Lower lobe of right lung (tissue), 2 donors: ENCODE measurements around the gene FBXW7. TPM values are rescaled to one million over a fixed set of nuclear protein-coding genes. Genes with fewer than 3 reads are reported as not detected.

ENCODE experiments used
- ATAC-seq, 2 donors: fragments of 200-7000 bp; cut with Tn5 transposase; one replicate each; pipeline ENCODE4 v1.9.1; 2020 to 2022; ENCODE audit warnings: mild to moderate bottlenecking in 2 of 2, moderate library complexity in 2 of 2
- DNase-seq: peaks from one replicate; pipeline ENCODE4 v3.0.0-alpha.2; 2020
- H3K27ac ChIP-seq: fragments of 200-600 bp; one replicate; pipeline ENCODE4 v1.8.0; 2022
- H3K27me3 ChIP-seq: fragments of 200-600 bp; one replicate; pipeline ENCODE4 v1.8.0; 2022; ENCODE audit warnings: low read depth
- H3K36me3 ChIP-seq: fragments of 200-600 bp; one replicate; pipeline ENCODE4 v1.8.0; 2022; ENCODE audit warnings: mild to moderate bottlenecking
- H3K4me1 ChIP-seq: fragments of 200-600 bp; one replicate; pipeline ENCODE4 v1.8.0; 2022
- H3K4me3 ChIP-seq: fragments of 200-600 bp; one replicate; pipeline ENCODE4 v1.8.0; 2022; ENCODE audit warnings: mild to moderate bottlenecking
- H3K9me3 ChIP-seq: fragments of 200-600 bp; one replicate; pipeline ENCODE4 v1.8.0; 2022
- intact Hi-C: fragments of 100-400 bp; cut with DNase I; formaldehyde crosslinking; loops from one replicate; pipeline ENCODE4 v1.11.0; 2022
- total RNA-seq: library from RNA; stranded (reverse); fragmentation: NEBNext Ultra II Directional; extraction: Animal tissue kit (Norgen Biotek cat#: 25700); gene quantifications from one replicate; pipeline ENCODE4 v1.2.1, GENCODE V29; 2021
- TF ChIP-seq, protein P1 (sequence below): fragments of 200-600 bp; IDR thresholded peaks from one replicate; pipeline ENCODE4 v1.8.0; 2022; ENCODE audit warnings: antibody characterized with exemption, mild to moderate bottlenecking
- donor health status: DM: no; HTN: yes; CAD: no; lungs with severe emphysema.

Gene FBXW7
- total RNA-seq, 1 donor from 2014 or later, result 39.6 TPM

DNA sequence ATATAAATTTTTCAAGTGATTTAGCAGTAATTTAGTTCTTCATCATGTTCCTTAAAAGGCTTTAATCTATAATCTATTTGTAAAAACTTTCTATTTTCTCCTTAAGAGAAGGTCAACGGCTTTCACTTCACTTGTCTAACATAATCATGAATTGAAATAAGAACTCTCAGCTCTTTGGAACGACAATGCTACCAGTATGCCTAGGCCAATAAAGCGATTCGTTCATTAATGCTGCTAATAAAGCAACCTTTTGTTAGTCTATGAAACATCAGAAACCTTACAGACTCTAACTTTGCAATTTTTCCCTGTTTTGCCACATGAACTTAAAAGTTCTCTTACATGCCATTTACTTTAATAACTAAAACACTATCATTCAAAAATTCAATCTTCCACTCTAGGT lies 47.6 kb downstream of the FBXW7 start:
- TF ChIP-seq, protein P1, sequence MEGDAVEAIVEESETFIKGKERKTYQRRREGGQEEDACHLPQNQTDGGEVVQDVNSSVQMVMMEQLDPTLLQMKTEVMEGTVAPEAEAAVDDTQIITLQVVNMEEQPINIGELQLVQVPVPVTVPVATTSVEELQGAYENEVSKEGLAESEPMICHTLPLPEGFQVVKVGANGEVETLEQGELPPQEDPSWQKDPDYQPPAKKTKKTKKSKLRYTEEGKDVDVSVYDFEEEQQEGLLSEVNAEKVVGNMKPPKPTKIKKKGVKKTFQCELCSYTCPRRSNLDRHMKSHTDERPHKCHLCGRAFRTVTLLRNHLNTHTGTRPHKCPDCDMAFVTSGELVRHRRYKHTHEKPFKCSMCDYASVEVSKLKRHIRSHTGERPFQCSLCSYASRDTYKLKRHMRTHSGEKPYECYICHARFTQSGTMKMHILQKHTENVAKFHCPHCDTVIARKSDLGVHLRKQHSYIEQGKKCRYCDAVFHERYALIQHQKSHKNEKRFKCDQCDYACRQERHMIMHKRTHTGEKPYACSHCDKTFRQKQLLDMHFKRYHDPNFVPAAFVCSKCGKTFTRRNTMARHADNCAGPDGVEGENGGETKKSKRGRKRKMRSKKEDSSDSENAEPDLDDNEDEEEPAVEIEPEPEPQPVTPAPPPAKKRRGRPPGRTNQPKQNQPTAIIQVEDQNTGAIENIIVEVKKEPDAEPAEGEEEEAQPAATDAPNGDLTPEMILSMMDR, result no peak
- DNase-seq (no peak), ATAC-seq (no peak)
- Histone ChIP-seq H3K4me3 (no peak overlapping the region), H3K9me3 (no peaks in the 10 kb centered on the region), H3K27ac (no peak overlapping the region), H3K27me3 (no peaks in the 10 kb centered on the region), H3K4me1 (peaks cover 14% of the 10 kb centered on the region), H3K36me3 (no peaks in the 10 kb centered on the region)
- intact Hi-C loops, result no loop called here

DNA sequence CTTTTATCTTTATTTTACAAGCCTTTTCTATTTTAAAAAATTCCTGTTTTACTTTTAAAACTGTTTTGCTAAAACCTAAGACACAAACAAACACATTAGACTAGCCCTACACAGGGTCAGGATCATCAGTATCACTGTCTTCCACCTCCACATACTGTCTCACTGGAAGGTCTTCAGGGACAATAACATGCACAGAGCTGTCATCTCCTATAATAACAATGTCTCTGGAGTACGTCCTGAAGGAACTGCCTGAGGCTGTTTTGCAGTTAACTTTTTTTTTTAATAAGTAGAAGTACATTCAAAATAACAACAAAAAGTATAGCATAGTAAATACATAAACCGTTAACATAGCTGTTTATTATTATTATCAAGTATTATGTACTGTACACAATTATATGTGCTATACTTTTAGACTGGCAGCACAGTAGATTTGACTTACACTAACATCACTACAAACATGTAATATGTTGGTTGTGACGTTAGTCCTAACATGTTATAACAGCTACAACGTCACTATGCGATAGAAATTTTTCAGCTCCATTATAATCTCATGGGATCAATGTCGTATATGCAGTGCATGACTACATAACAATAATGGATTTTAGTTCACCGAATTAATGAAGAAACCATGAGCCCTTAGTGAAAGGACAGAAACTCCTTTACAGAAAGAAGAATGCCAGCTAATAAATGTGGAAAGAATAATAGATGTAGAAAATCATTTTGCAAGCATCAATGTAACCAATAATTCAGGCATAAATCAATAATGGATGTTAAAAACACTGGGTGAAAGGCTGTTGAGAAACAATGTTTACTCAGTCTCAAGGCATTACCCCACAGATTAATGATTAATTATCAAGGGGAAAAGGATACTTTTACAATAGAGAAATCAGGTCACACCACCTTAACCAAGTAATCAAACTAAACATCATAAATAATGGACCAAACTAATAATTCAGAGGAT lies 49.2 kb downstream of the FBXW7 start:
- peaks cover 14% of the 10 kb centered on the region for H3K4me1 ChIP-seq
- H3K27me3 ChIP-seq, result no peaks in the 10 kb centered on the region
- no peak for ATAC-seq
- no peaks in the 10 kb centered on the region for H3K9me3 ChIP-seq
- no peak overlapping the region for H3K4me3 ChIP-seq
- TF ChIP-seq, protein P1, result no peak
- no peak overlapping the region for H3K27ac ChIP-seq
- intact Hi-C loops, result no loop called here
- DNase-seq, result no peak
- no peaks in the 10 kb centered on the region for H3K36me3 ChIP-seq

DNA sequence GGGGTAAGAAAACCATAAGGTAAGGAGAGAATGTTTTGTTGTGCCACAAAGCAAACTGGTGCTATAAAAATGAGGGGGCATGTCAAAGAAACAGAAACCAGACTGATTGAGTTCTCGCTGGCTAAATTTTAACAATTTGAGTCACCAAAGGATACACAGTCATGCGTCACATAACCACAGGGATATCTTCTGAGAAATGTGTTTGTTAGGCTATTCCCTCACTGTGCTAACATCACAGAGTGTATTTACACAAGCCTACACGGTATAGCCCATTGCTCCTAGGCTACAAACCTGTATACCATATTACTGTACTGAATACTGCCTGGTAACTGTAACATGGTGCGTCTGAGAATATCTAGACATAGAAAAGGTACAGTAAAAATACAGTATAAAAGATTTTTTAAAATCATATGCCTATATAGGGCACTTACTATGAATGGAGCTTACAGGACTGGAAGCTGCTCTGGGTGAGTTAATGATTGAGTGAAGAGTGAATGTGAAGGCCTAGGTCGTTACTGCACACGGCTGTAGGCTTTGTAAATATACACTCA lies 50.1 kb downstream of the FBXW7 start:
- Histone ChIP-seq H3K4me1 (peaks cover 18% of the 10 kb centered on the region), H3K9me3 (no peaks in the 10 kb centered on the region), H3K27ac (no peak overlapping the region), H3K36me3 (no peaks in the 10 kb centered on the region), H3K27me3 (no peaks in the 10 kb centered on the region), H3K4me3 (no peak overlapping the region)
- peak; percentile 86 to 96 for ATAC-seq
- DNase-seq, result no peak
- TF ChIP-seq, protein P1, result no peak
- intact Hi-C loops, result no loop called here

DNA sequence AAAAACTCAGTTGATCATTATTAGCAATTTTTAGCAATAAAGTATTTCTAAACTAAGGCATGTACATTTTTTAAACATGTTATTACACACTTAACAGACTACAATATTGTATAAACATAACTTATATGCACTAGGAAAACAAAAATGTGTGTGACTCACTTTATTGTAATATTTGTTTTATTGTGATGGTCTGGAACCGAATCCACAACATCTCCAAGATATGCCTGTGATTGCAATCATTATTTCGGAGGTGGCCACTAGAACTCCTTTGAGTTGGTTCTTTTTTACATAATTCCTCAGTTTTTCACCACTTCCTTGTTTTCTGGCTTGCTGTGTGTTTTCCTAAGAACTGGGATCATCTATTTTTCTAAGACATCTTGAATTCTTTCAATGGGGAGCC lies 53.7 kb downstream of the FBXW7 start:
- H3K27me3 ChIP-seq, result no peaks in the 10 kb centered on the region
- intact Hi-C loops, result no loop called here
- H3K27ac ChIP-seq, result no peak overlapping the region
- H3K9me3 ChIP-seq, result no peaks in the 10 kb centered on the region
- TF ChIP-seq, protein P1, result no peak
- H3K36me3 ChIP-seq, result no peaks in the 10 kb centered on the region
- DNase-seq (no peak), ATAC-seq (no peak)
- H3K4me3 ChIP-seq, result no peak overlapping the region
- H3K4me1 ChIP-seq, result peaks cover 32% of the 10 kb centered on the region

DNA sequence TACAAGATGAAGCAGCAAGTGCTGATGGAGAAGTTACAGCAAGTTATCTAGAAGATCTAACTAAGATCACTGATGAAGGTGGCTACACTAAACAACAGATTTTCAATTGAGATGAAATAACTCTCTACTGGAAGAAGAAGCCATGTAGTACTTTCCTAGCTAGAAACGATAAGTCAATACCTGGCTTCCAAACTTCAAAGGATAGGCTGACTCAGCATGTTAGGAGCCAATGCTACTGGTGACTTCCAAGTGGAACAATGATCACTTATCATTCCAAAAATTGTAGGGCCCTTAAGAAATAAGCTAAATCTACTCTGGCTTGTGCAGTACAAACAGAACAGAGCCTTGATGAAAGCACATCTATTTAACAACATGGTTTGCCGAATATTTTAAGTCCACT lies 55.0 kb downstream of the FBXW7 start:
- H3K27me3 ChIP-seq, result no peaks in the 10 kb centered on the region
- intact Hi-C loops, result no loop called here
- no peak overlapping the region for H3K27ac ChIP-seq
- H3K36me3 ChIP-seq, result no peaks in the 10 kb centered on the region
- H3K4me1 ChIP-seq, result peaks cover 31% of the 10 kb centered on the region
- ATAC-seq (peak; percentile 30 to 39), DNase-seq (no peak)
- no peak overlapping the region for H3K4me3 ChIP-seq
- TF ChIP-seq, protein P1, result no peak
- no peaks in the 10 kb centered on the region for H3K9me3 ChIP-seq
